C4-2B (cell line): ENCODE results near the gene KSR2.

Experiments
- H3K27ac ChIP-seq: fragments of 450-650 bp; 2 replicates; pipeline ENCODE4 v1.5.1; 2017
- CTCF ChIP-seq: fragments of 450-650 bp; conservative IDR thresholded peaks from 2 replicates; pipeline ENCODE4 v1.5.1; 2017; ENCODE audit warnings: mild to moderate bottlenecking
- ZFX ChIP-seq: fragments of 450-650 bp; IDR thresholded peaks from 2 replicates; pipeline ENCODE4 v1.6.1; 2017

KSR2 gene

GRCh38 chr12:117671734-117672133 lies 297.1 kb downstream of the KSR2 start:
- no peak overlapping the region for H3K27ac ChIP-seq
- TF ChIP-seq CTCF (peak; percentile 79), ZFX (no peak)

GRCh38 chr12:117664169-117664568 lies 304.6 kb downstream of the KSR2 start:
- H3K27ac ChIP-seq = no peak overlapping the region
- TF ChIP-seq CTCF (no peak), ZFX (no peak)

GRCh38 chr12:117662620-117663395 lies 306.0 kb downstream of the KSR2 start:
- TF ChIP-seq ZFX = no peak
- TF ChIP-seq CTCF = no peak
- no peak overlapping the region for H3K27ac ChIP-seq

- no peak overlapping the region for H3K27ac ChIP-seq
- TF ChIP-seq CTCF (no peak), ZFX (no peak)
These were observed 306.6 kb downstream of the KSR2 start for GRCh38 chr12:117662220-117662619.

- H3K27ac ChIP-seq = no peak overlapping the region
- TF ChIP-seq ZFX (no peak), CTCF (no peak)
These were observed 307.3 kb downstream of the KSR2 start for GRCh38 chr12:117661471-117661870.

- no peak overlapping the region for H3K27ac ChIP-seq
- TF ChIP-seq CTCF (no peak), ZFX (no peak)
These were observed 307.9 kb downstream of the KSR2 start for GRCh38 chr12:117660896-117661295.

- no peak for TF ChIP-seq CTCF
- no peak for TF ChIP-seq ZFX
- H3K27ac ChIP-seq = no peak overlapping the region
These were observed 310.6 kb downstream of the KSR2 start for GRCh38 chr12:117658226-117658625.
